Heart left ventricle (tissue), 13 donors: ENCODE results near the gene SDE2.

Source experiments
- CTCF ChIP-seq, 12 donors: fragments of 200-600 bp; sonication (generic) in 4 of 12; IDR thresholded peaks; one replicate each; pipeline versions ENCODE4 v1.5.0 to v1.8.0; 2018 to 2022; ENCODE audit warnings: antibody characterized with exemption in 12 of 12, mild to moderate bottlenecking in 5 of 12
- POLR2A ChIP-seq, 2 donors: fragments of 450-650 bp; IDR thresholded peaks; one replicate each; pipeline ENCODE4 v1.6.1; 2017; ENCODE audit warnings: antibody characterized with exemption in 2 of 2, mild to moderate bottlenecking in 2 of 2, moderate library complexity in 2 of 2
- donor health status: ischemic (EF 13 %, LVEDD 7.1; RV severe dilation, severe dysfunction).
- donor health status: DM: no; HTN: yes; CAD: no.
- donor health status: DM: no; HTN: no; CAD: no.
- donor health status: ischemic (EF 25% LVEDD 6.9; RV normal size, moderate dysfunction).
- donor health status: ischemic (EF 25% LVEDD 5.7; RV mildly dilated, moderate dysfunction).
- donor health status: ischemic (EF 35%, LVEDD 5.7; RV mildly dilated, moderate dysfunction).
- donor health status: nonischemic (EF 11% LVEDD 7.7; RV severe dilation, severe dysfunction).
- donor health status: DM: yes; HTN: yes; CAD: no.
- donor health status: PGD.
- donor health status: ischemic (EF 29% LVEDD 5.4; RV normal size, mild dysfunction).
- donor health status: nonischemic (EF 23%, LVEDD 6.1; RV moderate dilation, normal function).

GRCh38 chr1:226021401-226021800 lies 22.3 kb upstream of the SDE2 start:
- TF ChIP-seq CTCF (IDR thresholded peaks at IDR 0.05) = no peak
- no peak for TF ChIP-seq POLR2A (IDR thresholded peaks at IDR 0.05)
